Activated B cell treated with CpG ODN at 0.5 μM for 24 hours (primary cell): Measurements from ENCODE around the gene TSNAXIP1. TPM values are rescaled to one million over a fixed set of nuclear protein-coding genes. Genes with fewer than 3 reads are reported as not detected.
A peak's percentile ranks its signal among the peaks of the same experiment; 100 is the strongest.
"Not testable (repeated sequence)": the region's sequence is repeated elsewhere in the genome, so short reads cannot be mapped to it uniquely, and the experiment has no call there.

Experiments
- ATAC-seq: fragments of 200-7000 bp; cut with Tn5 transposase; one replicate; pipeline ENCODE4 v1.10.0; 2021; ENCODE audit warnings: low read depth, mild to moderate bottlenecking, moderate library complexity
- CTCF ChIA-PET: fragments of 350-600 bp; sonication (Branson Sonifier 250); formaldehyde crosslinking; loops from one replicate; lab custom pipeline; 2021; ENCODE audit warnings: antibody characterized with exemption; lab: Charles Lee
- POLR2A ChIA-PET: fragments of 350-600 bp; sonication (Branson Sonifier 250); formaldehyde crosslinking; loops from one replicate; lab custom pipeline; 2021; ENCODE audit warnings: antibody characterized with exemption; lab: Charles Lee
- DNase-seq: peaks from one replicate; pipeline ENCODE4 v3.0.0; 2022
- H3K27ac Mint-ChIP-seq: one replicate; pipeline ENCODE4 v1.8.0; 2020; ENCODE audit warnings: mixed read lengths
- H3K27me3 Mint-ChIP-seq: one replicate; pipeline ENCODE4 v1.8.0; 2021; ENCODE audit warnings: mixed read lengths
- H3K36me3 Mint-ChIP-seq: one replicate; pipeline ENCODE4 v1.8.0; 2021; ENCODE audit warnings: low read depth, mixed read lengths
- H3K4me1 Mint-ChIP-seq: one replicate; pipeline ENCODE4 v1.8.0; 2021; ENCODE audit warnings: mixed read lengths
- H3K4me3 Mint-ChIP-seq: one replicate; pipeline ENCODE4 v1.8.0; 2020; ENCODE audit warnings: mild to moderate bottlenecking, mixed read lengths
- H3K9me3 Mint-ChIP-seq: one replicate; pipeline ENCODE4 v1.8.0; 2020; ENCODE audit warnings: mixed read lengths
- intact Hi-C: fragments of 100-400 bp; cut with micrococcal nuclease; formaldehyde crosslinking; loops from one replicate; pipeline ENCODE4 v1.15.1; 2024
- total RNA-seq: library from RNA; stranded (reverse); gene quantifications from 2 replicates; pipeline ENCODE4 v1.2.3, GENCODE V29; 2022
- TF ChIP-seq, protein P1 (sequence below): fragments of 200-600 bp; IDR thresholded peaks from one replicate; pipeline ENCODE4 v1.8.0; 2022; ENCODE audit warnings: antibody characterized with exemption, mild to moderate bottlenecking

Gene TSNAXIP1
- total RNA-seq, 1 donor from 2014 or later, result 1.9 TPM

DNA sequence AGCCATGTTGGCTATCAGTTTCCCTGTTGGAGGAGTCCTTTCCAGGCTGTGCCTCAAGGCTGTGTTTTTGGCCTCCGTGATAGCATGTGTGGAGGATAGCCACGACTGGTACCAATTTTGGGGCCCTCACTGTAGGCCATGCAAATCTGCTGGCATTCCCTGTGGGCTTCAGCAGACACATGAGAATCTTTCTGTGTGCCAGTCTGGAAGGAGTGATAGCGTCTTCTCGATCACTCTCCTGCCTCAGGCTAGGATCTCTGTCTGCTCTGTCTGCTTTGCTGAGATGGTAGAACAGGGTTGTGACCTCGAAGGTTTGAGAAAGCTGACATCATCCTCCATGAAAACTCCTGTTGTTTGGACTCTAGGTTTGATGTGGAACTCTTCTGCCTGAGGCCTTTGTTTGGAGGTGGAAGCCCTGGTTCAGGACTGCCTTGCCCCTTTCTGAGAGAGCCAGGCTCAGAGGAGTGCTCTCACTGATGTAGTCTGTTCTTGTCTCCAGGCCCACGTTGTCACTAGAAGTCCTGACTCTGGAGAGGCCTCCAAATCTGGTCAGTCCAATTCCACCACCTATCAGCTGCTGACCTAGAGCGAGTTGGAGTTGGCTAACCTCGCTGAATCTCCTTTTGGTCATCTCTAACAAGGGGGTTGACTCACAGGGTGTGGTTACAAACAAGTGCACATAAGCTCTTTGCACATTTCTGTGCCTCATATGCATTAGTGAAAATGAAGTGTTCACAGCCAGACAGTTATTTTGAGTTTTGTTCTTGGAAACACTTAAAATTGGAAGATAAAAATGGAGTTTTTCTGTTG lies 54.1 kb downstream of the TSNAXIP1 start:
- CTCF ChIA-PET, result interaction anchor here (3.5 kb wide), 1 partner anchor 44 kb away, joined by 13 read pairs; no protein-coding TSS in a partner anchor
- DNase-seq (no peak), ATAC-seq (no peak)
- Mint-ChIP-seq H3K4me3 (no peak overlapping the region), H3K27me3 (no peaks in the 10 kb centered on the region), H3K4me1 (peaks cover 16% of the 10 kb centered on the region), H3K27ac (no peak overlapping the region), H3K9me3 (no peaks in the 10 kb centered on the region), H3K36me3 (peaks cover 25% of the 10 kb centered on the region)
- intact Hi-C loops, result no loop called here
- POLR2A ChIA-PET, result no interaction called here
- TF ChIP-seq, protein P1, sequence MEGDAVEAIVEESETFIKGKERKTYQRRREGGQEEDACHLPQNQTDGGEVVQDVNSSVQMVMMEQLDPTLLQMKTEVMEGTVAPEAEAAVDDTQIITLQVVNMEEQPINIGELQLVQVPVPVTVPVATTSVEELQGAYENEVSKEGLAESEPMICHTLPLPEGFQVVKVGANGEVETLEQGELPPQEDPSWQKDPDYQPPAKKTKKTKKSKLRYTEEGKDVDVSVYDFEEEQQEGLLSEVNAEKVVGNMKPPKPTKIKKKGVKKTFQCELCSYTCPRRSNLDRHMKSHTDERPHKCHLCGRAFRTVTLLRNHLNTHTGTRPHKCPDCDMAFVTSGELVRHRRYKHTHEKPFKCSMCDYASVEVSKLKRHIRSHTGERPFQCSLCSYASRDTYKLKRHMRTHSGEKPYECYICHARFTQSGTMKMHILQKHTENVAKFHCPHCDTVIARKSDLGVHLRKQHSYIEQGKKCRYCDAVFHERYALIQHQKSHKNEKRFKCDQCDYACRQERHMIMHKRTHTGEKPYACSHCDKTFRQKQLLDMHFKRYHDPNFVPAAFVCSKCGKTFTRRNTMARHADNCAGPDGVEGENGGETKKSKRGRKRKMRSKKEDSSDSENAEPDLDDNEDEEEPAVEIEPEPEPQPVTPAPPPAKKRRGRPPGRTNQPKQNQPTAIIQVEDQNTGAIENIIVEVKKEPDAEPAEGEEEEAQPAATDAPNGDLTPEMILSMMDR, result no peak

DNA sequence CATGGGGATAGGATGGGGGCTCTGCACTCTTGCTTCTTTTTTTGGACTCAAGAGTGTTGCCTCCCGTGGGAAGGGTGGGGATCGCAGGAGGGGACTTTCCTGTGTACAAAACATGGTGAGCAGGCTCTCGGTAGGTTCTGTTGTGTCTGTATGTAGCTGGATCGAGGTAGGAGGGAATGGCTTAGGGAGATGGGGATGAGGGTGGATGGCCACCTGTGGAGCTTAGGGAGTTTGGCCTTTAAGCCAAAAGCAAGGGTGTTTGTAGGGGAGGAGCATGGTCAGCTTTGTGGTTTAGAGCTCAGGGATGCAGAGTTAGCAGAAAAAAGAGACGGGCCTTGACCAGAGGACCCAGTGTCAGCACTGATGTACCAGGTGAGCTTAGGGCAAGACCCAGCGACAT lies 55.2 kb downstream of the TSNAXIP1 start:
- no peak for ATAC-seq
- Mint-ChIP-seq H3K4me1 (peaks cover 14% of the 10 kb centered on the region), H3K27me3 (no peaks in the 10 kb centered on the region), H3K9me3 (no peaks in the 10 kb centered on the region), H3K27ac (no peak overlapping the region), H3K4me3 (no peak overlapping the region), H3K36me3 (peaks cover 34% of the 10 kb centered on the region)
- TF ChIP-seq, protein P1, result no peak
- ChIA-PET CTCF (interaction anchor here (3.5 kb wide), 1 partner anchor 46 kb away, joined by 13 read pairs; no protein-coding TSS in a partner anchor), POLR2A (no interaction called here)
- no peak for DNase-seq
- intact Hi-C loops, result no loop called here

DNA sequence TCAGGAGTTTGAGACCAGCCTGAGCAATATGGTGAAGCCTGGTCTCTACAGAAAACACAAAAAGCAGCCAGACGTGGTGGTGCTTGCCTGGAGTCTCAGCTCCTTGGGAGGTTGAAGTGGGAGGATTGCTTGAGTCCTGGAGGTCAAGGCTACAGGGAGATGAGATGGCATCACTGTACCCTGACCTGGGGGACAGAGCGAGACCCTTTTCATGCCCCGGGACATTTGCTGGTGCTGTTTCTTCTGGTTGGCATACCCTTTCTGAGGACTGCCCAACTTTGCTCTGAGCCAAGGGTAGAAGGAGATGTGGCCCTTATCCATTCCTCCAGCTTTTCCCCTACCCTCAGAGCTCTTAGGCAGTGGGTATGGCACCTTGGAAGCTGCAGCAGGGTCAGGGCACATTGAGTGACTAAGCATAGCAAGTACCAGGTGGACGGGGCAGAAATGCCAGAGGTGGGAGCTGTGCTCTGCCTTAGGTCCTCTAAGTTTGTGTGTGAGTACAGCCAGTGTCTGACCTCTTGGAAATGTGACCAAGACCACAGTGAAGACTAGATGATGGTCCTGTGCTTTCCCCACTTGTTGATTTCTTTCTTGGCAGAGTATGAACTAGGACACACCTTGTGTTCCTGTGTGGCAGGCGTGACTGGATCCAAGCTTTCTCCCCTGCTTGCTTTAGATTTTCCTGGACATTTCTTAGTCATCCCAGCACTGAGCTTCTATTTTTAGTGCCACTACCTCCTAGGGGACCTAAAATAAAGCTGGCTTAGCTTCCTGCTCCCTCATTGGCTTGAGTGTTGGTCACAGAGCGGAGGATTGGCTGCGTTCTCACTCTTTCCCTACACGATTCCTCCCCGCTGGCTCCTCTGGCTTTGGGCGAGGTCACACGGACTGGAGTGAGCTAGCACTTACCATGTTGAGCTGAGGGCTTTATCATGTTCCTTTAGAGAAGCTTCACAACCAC lies 56.2 kb downstream of the TSNAXIP1 start:
- Mint-ChIP-seq H3K4me1 (peaks cover 8% of the 10 kb centered on the region), H3K9me3 (no peaks in the 10 kb centered on the region), H3K36me3 (peaks cover 36% of the 10 kb centered on the region), H3K27me3 (no peaks in the 10 kb centered on the region), H3K4me3 (no peak overlapping the region), H3K27ac (no peak overlapping the region)
- POLR2A ChIA-PET, result no interaction called here
- ATAC-seq, result no peak
- DNase-seq, result no peak
- CTCF ChIA-PET, result interaction anchor here (1.1 to 3.5 kb wide), 3 partner anchors 20 to 190 kb away, joined by 4 to 13 read pairs (median 4); no protein-coding TSS in a partner anchor
- intact Hi-C loops, result no loop called here
- TF ChIP-seq, protein P1, result no peak

DNA sequence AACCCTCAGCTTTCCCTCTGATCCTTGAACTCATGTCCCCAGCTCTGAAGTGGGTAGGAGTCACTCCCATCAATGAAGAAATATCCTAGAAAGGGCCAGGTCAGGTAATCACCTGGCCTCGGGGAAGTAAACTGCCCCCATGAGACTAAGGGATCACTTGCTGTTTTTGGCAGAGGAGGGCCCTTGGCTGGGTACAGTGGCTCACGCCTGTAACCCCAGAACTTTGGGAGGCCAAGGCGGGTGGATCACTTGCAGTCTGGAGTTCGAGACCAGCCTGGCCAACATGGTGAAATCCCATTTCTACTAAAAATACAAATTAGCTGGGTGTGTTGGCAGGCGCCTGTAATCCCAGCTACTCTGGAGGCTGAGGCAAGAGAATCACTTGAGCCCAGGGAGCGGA lies 57.4 kb downstream of the TSNAXIP1 start:
- H3K36me3 Mint-ChIP-seq, result peaks cover 42% of the 10 kb centered on the region
- ATAC-seq, intact Hi-C loops, H3K9me3 Mint-ChIP-seq, H3K27me3 Mint-ChIP-seq, H3K27ac Mint-ChIP-seq, H3K4me1 Mint-ChIP-seq, DNase-seq, POLR2A ChIA-PET, H3K4me3 Mint-ChIP-seq: not testable (repeated sequence)
- CTCF ChIA-PET, result interaction anchor here (3.5 kb wide), 1 partner anchor 48 kb away, joined by 13 read pairs; no protein-coding TSS in a partner anchor

DNA sequence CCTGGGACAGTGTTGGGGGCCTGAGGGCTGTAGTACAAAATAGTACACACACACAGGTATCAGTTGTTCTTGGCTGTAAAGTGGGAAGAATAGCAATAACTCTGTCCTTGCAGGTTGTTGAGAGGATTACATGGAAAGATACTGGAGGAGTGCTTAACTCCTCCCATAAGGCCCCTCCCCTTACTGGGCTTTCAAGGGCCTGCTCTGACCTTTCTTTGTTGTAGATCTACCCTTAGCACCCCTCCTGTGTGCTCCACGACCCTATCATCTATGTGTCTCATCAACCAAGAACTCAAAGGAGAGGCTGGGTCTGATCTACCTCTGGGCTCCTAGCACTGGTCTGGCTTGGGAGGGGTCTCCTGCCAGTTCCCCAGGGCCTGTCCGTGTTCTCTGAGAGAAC lies 57.9 kb downstream of the TSNAXIP1 start:
- POLR2A ChIA-PET, result interaction anchor here (0.6 kb wide), 1 partner anchor 642 kb away, joined by 9 read pairs; no protein-coding TSS in a partner anchor
- Mint-ChIP-seq H3K27me3 (no peaks in the 10 kb centered on the region), H3K4me1 (peaks cover 6% of the 10 kb centered on the region), H3K4me3 (no peak overlapping the region), H3K27ac (peak overlapping the region; percentile 11), H3K9me3 (no peaks in the 10 kb centered on the region), H3K36me3 (peaks cover 44% of the 10 kb centered on the region)
- DNase-seq (no peak), ATAC-seq (no peak)
- CTCF ChIA-PET, result interaction anchor here (2.0 kb wide), 1 partner anchor 49 kb away, joined by 23 read pairs; no protein-coding TSS in a partner anchor
- TF ChIP-seq, protein P1, result no peak
- intact Hi-C loops, result no loop called here
